Measurements from ENCODE around the gene JMY. TPM values are rescaled to one million over a fixed set of nuclear protein-coding genes. Genes with fewer than 3 reads are reported as not detected.

The JMY gene
- total RNA-seq, 1 experiment from 2014 or later, result 11.3 TPM

GRCh38 chr5:79349881-79350280 is 114.0 kb downstream of the JMY start:
- Mint-ChIP-seq H3K4me3 (ENCODE audit: unreplicated experiment) (no peak overlapping the region), H3K27me3 (ENCODE audit: insufficient read depth, unreplicated experiment) (no peaks in the 10 kb centered on the region), H3K36me3 (ENCODE audit: insufficient read depth, unreplicated experiment) (no peaks in the 10 kb centered on the region), H3K4me1 (ENCODE audit: low read depth, unreplicated experiment) (no peaks in the 10 kb centered on the region), H3K27ac (ENCODE audit: unreplicated experiment) (no peak overlapping the region), H3K9me3 (ENCODE audit: unreplicated experiment) (no peaks in the 10 kb centered on the region)
- Histone ChIP-seq H3K4me1 (no peaks in the 10 kb centered on the region), H3K27me3 (replicated peaks; ENCODE audit: control insufficient read depth, insufficient read depth, low read length) (no peaks in the 10 kb centered on the region), H3K36me3 (ENCODE audit: control insufficient read depth, insufficient read depth, low read length) (no peaks in the 10 kb centered on the region), H3K9me3 (no peaks in the 10 kb centered on the region), H3K4me3 (ENCODE audit: low read depth, low read length) (no peak overlapping the region)
- POLR2A ChIA-PET, result no interaction called here
- CTCF ChIA-PET, result no interaction called here
- no peak for DNase-seq
- no peak for TF ChIP-seq CTCF (IDR thresholded peaks at IDR 0.05; ENCODE audit: insufficient read depth in 1 of 2, low read depth in 1 of 2, low read length in 1 of 2, severe bottlenecking in 1 of 2, unreplicated experiment in 1 of 2)
- no TSS peak for BruUV-seq (replicated peaks)
- intact Hi-C loops (cut with micrococcal nuclease; ENCODE audit: unreplicated experiment), result no loop called here

GRCh38 chr5:79357398-79357797 is 121.5 kb downstream of the JMY start:
- no peaks in the 10 kb centered on the region for H3K9me3 ChIP-seq
- H3K27me3 ChIP-seq (replicated peaks; ENCODE audit: control insufficient read depth, insufficient read depth, low read length), result no peaks in the 10 kb centered on the region
- ChIA-PET CTCF (no interaction called here), POLR2A (no interaction called here)
- no peak for DNase-seq
- Mint-ChIP-seq H3K36me3 (ENCODE audit: insufficient read depth, unreplicated experiment) (no peaks in the 10 kb centered on the region), H3K4me3 (ENCODE audit: unreplicated experiment) (no peak overlapping the region), H3K4me1 (ENCODE audit: low read depth, unreplicated experiment) (no peaks in the 10 kb centered on the region), H3K27me3 (ENCODE audit: insufficient read depth, unreplicated experiment) (no peaks in the 10 kb centered on the region), H3K9me3 (ENCODE audit: unreplicated experiment) (no peaks in the 10 kb centered on the region), H3K27ac (ENCODE audit: unreplicated experiment) (no peak overlapping the region)
- BruUV-seq (replicated peaks), result no TSS peak
- intact Hi-C loops (cut with micrococcal nuclease; ENCODE audit: unreplicated experiment), result no loop called here
- H3K4me1 ChIP-seq, result no peaks in the 10 kb centered on the region
- H3K4me3 ChIP-seq (ENCODE audit: low read depth, low read length), result no peak overlapping the region
- H3K36me3 ChIP-seq (ENCODE audit: control insufficient read depth, insufficient read depth, low read length), result no peaks in the 10 kb centered on the region
- TF ChIP-seq CTCF (IDR thresholded peaks at IDR 0.05; ENCODE audit: insufficient read depth in 1 of 2, low read depth in 1 of 2, low read length in 1 of 2, severe bottlenecking in 1 of 2, unreplicated experiment in 1 of 2), result no peak

Other genes with a start within 250 kb of the JMY start
- 0.28 and 1.8 TPM in 2 replicates for gene DMGDH, start 166.5 kb upstream of the JMY start, total RNA-seq (2022)
- gene BHMT2, start 166.4 kb upstream of the JMY start, total RNA-seq (2022), result not detected in 2 replicates
- gene BHMT, start 124.3 kb upstream of the JMY start, total RNA-seq (2022), result not detected in 2 replicates

Data from Caco-2 (cell line).